ENCODE measurements around the gene DIAPH2. TPM values are rescaled to one million over a fixed set of nuclear protein-coding genes. Genes with fewer than 3 reads are reported as not detected.

Gene DIAPH2
- total and polyA plus RNA-seq, 2 of the 13 experiments (the other 11 are each of a cell fraction or from before 2014, with no cell fraction given), result 2.1 to 8.5 TPM

DNA sequence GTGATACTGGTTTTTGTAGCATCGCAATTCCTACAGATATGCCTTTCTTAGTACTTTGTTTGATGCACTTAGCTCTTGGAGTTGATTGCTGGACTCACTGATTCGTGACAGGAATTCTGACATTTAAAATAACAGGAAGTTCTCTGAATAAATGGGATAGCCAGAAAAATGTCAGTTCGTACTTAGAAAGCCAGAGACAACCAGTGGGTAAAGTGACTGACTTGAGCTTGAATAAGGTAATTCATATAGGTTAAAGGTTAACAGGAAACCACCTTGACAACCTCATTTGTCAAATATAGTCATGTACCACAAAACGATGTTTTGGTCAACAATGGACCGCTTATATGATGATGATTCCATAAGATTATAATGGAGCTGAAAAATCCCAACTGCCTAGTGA lies 380.4 kb downstream of the DIAPH2 start:
- no peaks in the 10 kb centered on the region for H3K79me2 ChIP-seq (ENCODE audit: insufficient read depth, low read length)
- 96% methylated on average over 3 of the region's 5 CpGs for WGBS (ENCODE audit: low lambda C conversion rate)
- ChIA-PET CTCF (ENCODE audit: low intra/inter-chr PET ratio, low total read pairs) (no interaction called here), POLR2A (no interaction called here)
- H3K4me2 ChIP-seq (ENCODE audit: low read depth, low read length), result no peak overlapping the region
- no peaks in the 10 kb centered on the region for H3K27me3 ChIP-seq (ENCODE audit: control insufficient read depth in 1 of 2, insufficient read depth in 2 of 2, low read length in 2 of 2)
- H3K9me3 ChIP-seq (ENCODE audit: low read length), result no peaks in the 10 kb centered on the region
- BruUV-seq (replicated peaks), result no TSS peak
- H3K36me3 ChIP-seq (replicated peaks in 1 of 2; ENCODE audit: control insufficient read depth in 1 of 2, insufficient read depth in 2 of 2, low read length in 2 of 2), result no peaks in the 10 kb centered on the region
- no peaks in the 10 kb centered on the region for H4K20me1 ChIP-seq (ENCODE audit: insufficient read depth, low read length)
- H3K4me3 ChIP-seq (replicated peaks in 1 of 3; ENCODE audit: insufficient read depth in 1 of 3, low read depth in 2 of 3, low read length in 3 of 3), result no peak overlapping the region
- no peak for TF ChIP-seq ZNF547 (CRISPR knock-in tag; IDR thresholded peaks at IDR 0.05)
- TF ChIP-seq ZNF101 (CRISPR knock-in tag; IDR thresholded peaks at IDR 0.05; ENCODE audit: borderline replicate concordance, low read depth), result no peak
- TF ChIP-seq MED1 (CRISPR knock-in tag; IDR thresholded peaks at IDR 0.05), result no peak
- no peak for TF ChIP-seq IRX3 (CRISPR knock-in tag; IDR thresholded peaks at IDR 0.05; ENCODE audit: borderline replicate concordance, low read depth)
- TF ChIP-seq ZNF75D (CRISPR knock-in tag; IDR thresholded peaks at IDR 0.05; ENCODE audit: borderline replicate concordance), result no peak
- TF ChIP-seq, protein P1, sequence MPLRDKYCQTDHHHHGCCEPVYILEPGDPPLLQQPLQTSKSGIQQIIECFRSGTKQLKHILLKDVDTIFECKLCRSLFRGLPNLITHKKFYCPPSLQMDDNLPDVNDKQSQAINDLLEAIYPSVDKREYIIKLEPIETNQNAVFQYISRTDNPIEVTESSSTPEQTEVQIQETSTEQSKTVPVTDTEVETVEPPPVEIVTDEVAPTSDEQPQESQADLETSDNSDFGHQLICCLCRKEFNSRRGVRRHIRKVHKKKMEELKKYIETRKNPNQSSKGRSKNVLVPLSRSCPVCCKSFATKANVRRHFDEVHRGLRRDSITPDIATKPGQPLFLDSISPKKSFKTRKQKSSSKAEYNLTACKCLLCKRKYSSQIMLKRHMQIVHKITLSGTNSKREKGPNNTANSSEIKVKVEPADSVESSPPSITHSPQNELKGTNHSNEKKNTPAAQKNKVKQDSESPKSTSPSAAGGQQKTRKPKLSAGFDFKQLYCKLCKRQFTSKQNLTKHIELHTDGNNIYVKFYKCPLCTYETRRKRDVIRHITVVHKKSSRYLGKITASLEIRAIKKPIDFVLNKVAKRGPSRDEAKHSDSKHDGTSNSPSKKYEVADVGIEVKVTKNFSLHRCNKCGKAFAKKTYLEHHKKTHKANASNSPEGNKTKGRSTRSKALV (CRISPR knock-in tag; IDR thresholded peaks at IDR 0.05), result no peak
- TF ChIP-seq ZNF580 (CRISPR knock-in tag; IDR thresholded peaks at IDR 0.05; ENCODE audit: borderline replicate concordance, low read depth), result no peak
- TF ChIP-seq ETV6 (CRISPR knock-in tag; conservative IDR thresholded peaks at IDR 0.05), result no peak
- no peak for TF ChIP-seq WIZ (CRISPR knock-in tag; IDR thresholded peaks at IDR 0.05)
- TF ChIP-seq RFX3 (CRISPR knock-in tag; IDR thresholded peaks at IDR 0.05), result no peak
- TF ChIP-seq IRF2 (CRISPR knock-in tag; IDR thresholded peaks at IDR 0.05), result no peak
- TF ChIP-seq NFYB (CRISPR knock-in tag; IDR thresholded peaks at IDR 0.05), result no peak
- no peak for TF ChIP-seq TFAP4 (IDR thresholded peaks at IDR 0.05; ENCODE audit: borderline replicate concordance, low read depth)
- TF ChIP-seq SP5 (CRISPR knock-in tag; IDR thresholded peaks at IDR 0.05; ENCODE audit: borderline replicate concordance, low read depth), result no peak
- no peak for TF ChIP-seq HDAC2 (CRISPR knock-in tag; IDR thresholded peaks at IDR 0.05)
- H3K9ac ChIP-seq (ENCODE audit: insufficient read depth, low read depth, low read length), result no peak overlapping the region
- no peak for ATAC-seq
- H3K27ac ChIP-seq (ENCODE audit: extremely low read length, insufficient read depth, low read length), result no peak overlapping the region
- intact Hi-C loops (cut with micrococcal nuclease; ENCODE audit: unreplicated experiment), result no loop called here
- DNase-seq (ENCODE audit: low spot score), result no peak
- H3K4me1 ChIP-seq (ENCODE audit: insufficient read depth, low read length), result no peaks in the 10 kb centered on the region
- FAIRE-seq, result no peak
- no peak overlapping the region for H2AFZ ChIP-seq (ENCODE audit: low read length)
- in situ Hi-C loops (cut with HindIII; ENCODE audit: extremely low pct_ligation_motif_present, low pct_unique_long_range_greater_than_20kb), result no loop called here

All from HepG2 (cell line).